NCI-H187 treated with DMSO at 0.1 percent for 48 hours (cell line): ENCODE results near the gene RXYLT1.
"Not testable (repeated sequence)": the region's sequence is repeated elsewhere in the genome, so short reads cannot be mapped to it uniquely, and the experiment has no call there.

Experiments
- DNase-seq: peaks from one replicate; lab custom pipeline; 2025; lab: John Stamatoyannopoulos, UW

RXYLT1 gene, protein sequence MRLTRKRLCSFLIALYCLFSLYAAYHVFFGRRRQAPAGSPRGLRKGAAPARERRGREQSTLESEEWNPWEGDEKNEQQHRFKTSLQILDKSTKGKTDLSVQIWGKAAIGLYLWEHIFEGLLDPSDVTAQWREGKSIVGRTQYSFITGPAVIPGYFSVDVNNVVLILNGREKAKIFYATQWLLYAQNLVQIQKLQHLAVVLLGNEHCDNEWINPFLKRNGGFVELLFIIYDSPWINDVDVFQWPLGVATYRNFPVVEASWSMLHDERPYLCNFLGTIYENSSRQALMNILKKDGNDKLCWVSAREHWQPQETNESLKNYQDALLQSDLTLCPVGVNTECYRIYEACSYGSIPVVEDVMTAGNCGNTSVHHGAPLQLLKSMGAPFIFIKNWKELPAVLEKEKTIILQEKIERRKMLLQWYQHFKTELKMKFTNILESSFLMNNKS

GRCh38 chr12:63779498-63780481, at the start of gene RXYLT1:
TSS of gene RXYLT1 (plus strand) at chr12:63779909. CDS start at chr12:63779961, 52 bp downstream.
- DNase-seq: peak; percentile 32

DNA sequence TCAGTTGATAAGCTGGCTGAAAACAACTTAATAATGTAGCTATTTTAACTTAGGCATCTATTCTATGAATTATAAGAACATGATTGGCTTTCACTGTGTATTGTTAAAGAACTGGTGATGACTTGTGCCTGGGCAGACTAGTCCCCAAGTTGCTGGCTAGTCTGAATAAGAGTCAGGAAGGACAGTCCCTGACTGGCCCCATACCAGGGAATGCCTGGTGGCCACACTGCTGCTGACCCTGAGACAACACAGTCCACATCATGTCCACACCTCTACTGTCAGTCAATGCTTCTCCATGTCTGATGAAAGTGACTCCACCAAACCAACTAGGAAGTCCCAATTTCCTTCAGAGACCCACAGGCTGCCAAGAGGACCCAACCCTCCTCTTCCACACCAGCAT, 46.9 kb upstream of the RXYLT1 start:
- not testable (repeated sequence) for DNase-seq

DNA sequence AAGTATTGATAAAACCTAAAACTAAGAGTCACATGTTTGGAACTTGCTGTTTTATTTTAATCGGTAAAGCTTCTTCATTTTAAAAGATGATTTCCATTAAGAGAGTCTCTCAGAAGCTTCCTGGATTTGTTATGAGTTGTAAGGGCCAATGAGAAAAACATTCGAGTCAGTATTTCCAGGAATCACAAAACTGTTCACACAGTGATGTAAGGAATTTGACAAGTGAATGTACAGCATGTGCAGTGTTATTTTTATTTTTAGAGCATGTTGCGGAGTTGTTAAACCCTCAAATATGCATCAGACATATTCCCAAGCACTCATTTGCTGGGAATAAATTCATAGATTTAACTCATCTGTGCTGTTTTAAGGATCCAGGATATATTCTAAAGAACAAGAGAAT, 46.1 kb upstream of the RXYLT1 start:
- DNase-seq: not testable (repeated sequence)

DNA sequence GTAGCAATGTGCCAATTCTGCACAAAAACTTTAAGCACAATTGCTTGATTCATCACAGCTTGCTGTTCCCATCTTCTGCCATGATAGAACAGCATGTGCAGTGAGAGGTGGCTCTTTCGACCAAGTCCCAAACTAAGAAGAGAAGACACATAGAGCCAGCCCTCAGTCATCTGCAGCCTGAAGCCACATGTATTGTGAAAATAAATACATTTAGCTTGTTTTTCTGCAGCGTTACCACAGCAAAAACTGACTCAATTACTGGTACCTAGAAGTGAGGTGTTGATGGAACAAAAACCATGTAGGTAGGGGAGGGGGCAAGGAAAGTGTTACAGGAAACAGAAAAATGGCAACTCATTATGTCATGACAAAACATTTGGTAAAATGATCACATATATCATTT, 39.2 kb upstream of the RXYLT1 start:
- not testable (repeated sequence) for DNase-seq

DNA sequence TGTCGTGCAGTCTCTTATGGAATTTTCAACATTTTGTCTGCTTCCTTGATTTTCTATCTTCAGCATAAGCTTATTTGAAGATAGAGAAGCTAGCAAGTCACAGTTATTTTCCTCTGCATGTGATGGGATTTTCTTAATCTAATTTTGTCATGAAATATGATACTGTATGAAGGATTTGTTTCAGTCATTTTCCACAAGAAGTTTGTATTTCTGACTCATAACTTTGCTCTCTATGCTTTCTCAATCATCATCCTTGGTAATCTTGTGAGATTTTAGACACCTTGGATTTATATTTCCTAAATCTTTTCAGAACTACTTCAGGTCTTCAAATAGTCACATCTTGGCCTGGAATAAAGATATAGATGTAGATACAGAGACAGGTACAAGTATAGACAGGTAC, 38.3 kb upstream of the RXYLT1 start:
- not testable (repeated sequence) for DNase-seq

DNA sequence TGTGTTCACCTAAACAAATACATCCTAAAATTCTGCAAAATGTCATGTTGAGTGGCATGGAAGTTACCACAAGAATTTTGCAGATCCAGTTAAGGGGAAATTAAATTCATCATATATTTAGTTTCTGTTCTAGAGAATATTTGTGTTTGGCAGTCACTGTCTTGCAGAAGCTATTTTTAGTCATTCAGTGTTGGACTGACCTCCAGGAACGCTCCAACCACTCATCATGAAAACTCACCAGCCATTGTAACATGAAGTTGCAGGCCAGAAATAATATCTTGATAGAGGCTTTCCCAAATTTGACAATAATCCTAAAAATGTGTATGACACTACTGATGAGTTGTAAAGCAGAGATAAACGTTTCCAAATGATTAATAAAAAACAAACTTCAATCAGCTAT, 35.6 kb upstream of the RXYLT1 start:
- DNase-seq: not testable (repeated sequence)

- DNase-seq: not testable (repeated sequence)
Measured at GRCh38 chr12:63746470-63746869, 33.2 kb upstream of the RXYLT1 start.

GRCh38 chr12:63747136-63747535, 32.6 kb upstream of the RXYLT1 start:
- not testable (repeated sequence) for DNase-seq

DNA sequence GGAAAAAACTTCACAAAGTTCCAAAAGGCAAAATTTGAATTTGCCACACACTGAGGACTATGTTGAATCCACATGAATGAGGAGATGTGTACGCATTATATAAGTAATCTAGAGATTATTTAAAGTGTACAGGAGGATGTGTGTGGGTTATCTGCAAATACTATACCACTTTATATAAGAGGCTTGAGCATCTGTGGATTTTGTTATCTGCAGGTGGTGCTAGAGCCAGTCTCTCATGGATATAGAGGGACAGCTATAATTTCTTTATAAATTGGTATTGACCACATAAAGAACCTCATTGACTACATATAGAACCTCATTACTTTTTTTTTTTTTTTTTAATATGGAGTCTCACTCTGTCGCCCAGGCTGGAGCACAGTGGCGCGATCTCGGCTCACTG, 32.2 kb upstream of the RXYLT1 start:
- no peak for DNase-seq

- DNase-seq: no peak
Measured at GRCh38 chr12:63752283-63752682, 27.4 kb upstream of the RXYLT1 start.

DNA sequence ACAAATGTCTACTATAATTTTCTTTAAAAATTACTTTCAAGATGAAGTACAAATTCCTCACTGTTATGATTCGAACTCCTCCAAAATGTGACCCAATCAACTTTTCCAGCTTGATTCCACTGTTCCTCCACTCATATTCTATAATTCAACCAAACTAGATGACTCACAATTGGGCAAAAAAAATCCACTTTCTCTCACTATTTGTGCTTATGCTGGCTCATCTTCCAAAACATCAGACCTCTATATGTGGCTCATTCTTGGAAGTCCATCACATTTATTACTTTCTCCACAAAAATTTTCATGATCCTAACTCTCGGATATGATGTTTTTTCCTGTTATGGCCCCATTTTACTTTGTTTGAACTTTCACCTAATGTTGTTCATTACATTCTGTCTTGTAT, 26.9 kb upstream of the RXYLT1 start:
- DNase-seq: no peak

GRCh38 chr12:63753743-63754142, 26.0 kb upstream of the RXYLT1 start:
- DNase-seq: no peak

DNA sequence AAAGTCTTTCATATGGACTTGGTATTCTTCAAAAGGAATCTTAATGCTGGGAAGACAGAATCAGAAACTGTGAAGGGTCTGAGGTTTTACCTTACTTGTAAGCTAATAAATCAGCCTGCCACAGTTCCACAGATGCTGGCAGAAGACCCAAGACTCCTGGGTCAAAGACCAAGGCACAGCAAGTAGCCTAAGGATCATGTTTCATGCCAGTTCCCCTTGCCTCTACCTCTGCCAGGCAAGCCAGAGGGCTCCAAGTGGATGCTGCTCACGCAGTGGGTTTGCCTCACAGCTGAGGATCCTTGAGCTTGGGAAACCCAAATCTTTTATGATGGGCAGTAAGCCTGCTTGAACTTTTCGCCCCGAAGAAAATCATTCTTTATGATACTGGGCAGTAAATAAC, 15.2 kb upstream of the RXYLT1 start:
- no peak for DNase-seq

GRCh38 chr12:63766498-63766897, 13.2 kb upstream of the RXYLT1 start:
- DNase-seq: no peak

DNA sequence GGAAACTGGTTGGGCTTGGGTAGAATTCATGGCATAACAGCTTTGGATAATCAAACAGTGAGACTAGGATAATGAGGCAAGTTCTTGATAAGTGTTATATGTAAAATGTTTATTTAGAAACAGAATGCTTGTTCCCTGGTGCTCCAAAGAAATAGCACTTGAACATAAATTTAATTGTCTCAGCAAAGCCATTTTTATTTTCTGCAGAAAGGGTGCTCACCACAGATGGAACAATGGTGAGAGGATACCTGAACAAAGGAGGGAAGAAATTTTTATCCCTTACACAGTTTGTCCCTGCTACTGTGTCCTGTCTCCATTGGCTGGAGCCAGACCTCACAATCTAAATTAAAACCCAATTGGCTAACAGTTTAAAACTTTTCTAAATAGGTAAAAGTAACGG, 9.3 kb upstream of the RXYLT1 start:
- DNase-seq: no peak

GRCh38 chr12:63777340-63777739, 2.4 kb upstream of the RXYLT1 start:
- no peak for DNase-seq

DNA sequence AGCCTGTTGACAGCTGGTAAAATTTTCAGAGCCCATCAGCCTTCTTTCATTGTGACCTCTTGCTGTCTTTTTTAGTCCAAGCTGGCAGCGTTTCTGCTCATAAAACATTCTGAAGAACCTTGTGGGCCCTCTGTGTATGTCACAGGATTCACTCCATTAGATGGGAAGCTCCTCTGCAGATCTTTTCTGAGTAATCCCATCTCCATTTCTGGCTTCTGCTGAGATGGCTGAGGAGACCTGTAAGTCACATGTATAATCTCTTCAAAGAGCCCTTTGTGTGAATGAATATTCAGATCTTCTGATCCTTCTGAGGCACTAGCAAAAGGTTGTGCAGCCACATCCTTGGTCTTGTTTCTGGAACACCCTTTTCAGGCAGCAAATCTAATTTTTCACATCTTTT, 2.8 kb downstream of the RXYLT1 start:
- no peak for DNase-seq

DNA sequence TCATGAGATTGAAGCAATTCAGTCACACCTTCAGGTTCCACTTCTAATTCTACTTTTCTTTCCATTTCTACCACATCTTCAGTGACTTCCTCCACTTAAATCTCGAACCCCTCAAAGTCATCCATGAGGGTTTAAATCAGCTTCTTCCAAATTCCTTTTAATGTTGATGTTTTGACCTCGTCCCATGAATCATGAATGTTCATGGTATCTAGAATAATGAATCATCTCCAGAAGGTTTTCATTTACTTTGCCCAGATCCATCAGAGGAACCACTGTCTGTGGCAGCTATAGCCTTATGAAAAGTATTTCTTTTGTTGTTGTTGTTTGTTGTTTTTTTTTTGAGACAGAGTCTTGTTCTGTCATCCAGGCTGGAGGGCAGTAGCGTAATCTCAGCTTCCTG, 7.6 kb downstream of the RXYLT1 start:
- no peak for DNase-seq

DNA sequence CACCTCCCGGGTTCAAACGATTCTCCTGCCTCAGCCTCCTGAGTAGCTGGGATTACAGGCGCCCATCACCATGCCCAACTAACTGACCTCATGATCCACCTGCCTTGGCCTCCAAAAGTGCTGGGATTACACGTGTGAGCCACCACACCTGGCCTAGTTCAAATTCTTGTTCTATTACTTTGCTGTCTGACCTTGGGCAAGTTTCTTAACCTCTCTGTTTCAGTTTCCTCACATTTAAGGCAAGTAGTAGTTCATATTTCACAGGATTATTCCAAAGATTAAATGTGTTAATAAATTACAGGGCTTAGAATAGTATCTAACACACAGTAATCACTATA, 10.9 kb downstream of the RXYLT1 start:
- DNase-seq: no peak

- DNase-seq: peak; percentile 83
Measured at GRCh38 chr12:63792338-63792737, 12.6 kb downstream of the RXYLT1 start.

DNA sequence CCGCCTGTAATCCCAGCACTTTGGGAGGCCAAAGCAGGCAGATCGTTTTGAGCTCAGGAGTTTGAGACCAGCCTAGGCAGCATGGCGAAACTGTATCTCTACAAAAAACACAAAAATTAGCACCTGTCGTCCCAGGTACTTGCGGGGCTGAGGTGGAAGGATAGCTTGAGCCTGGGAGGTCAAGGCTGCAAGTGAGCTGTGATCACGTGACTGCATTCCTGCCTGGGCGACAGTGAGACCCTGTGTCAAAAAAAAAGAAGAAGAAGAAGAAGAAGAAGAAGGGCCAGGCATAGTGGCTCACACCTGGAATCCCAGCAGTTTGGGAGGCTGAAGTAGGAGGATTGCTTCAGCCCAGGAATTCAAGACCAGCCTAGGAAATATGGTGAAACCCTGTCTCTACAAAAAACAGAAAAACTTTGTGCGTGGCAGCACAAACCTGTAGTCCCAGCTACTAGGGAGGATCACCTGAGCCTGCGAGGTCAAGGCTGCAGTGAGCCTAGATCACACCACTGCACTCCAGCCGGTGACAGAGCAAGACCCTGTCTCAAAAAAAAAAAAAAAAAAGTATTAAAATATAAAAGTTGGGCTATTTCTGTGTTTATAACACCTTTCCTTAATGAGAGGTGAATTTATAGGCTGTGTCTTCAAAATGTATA, 15.5 kb downstream of the RXYLT1 start:
- no peak for DNase-seq

- DNase-seq: no peak
Measured at GRCh38 chr12:63795944-63796343, 16.2 kb downstream of the RXYLT1 start.
